ENCODE results near the gene TNRC6B. TPM values are rescaled to one million over a fixed set of nuclear protein-coding genes. Genes with fewer than 3 reads are reported as not detected.
"Not testable (repeated sequence)": the region's sequence is repeated elsewhere in the genome, so short reads cannot be mapped to it uniquely, and the experiment has no call there.

TNRC6B gene
- total RNA-seq, 1 donor from 2014 or later, result 9.5 TPM

GRCh38 chr22:40183029-40183581 lies 5.4 kb downstream of the TNRC6B start:
- DNase-seq (ENCODE audit: low read depth), result no peak

GRCh38 chr22:40183603-40184002 lies 5.9 kb downstream of the TNRC6B start:
- H3K4me3 ChIP-seq (ENCODE audit: low read depth, low read length); DNase-seq (ENCODE audit: low read depth): not testable (repeated sequence)

More at GRCh38 chr22:40183029-40183581, 5.4 kb downstream of the TNRC6B start:
- H3K4me3 ChIP-seq (ENCODE audit: low read depth, low read length), result no peak overlapping the region
- no peak for TF ChIP-seq CTCF (conservative IDR thresholded peaks at IDR 0.05; ENCODE audit: low read depth, low read length)

GRCh38 chr22:40187389-40187788 lies 9.7 kb downstream of the TNRC6B start:
- no peak for TF ChIP-seq CTCF (conservative IDR thresholded peaks at IDR 0.05; ENCODE audit: low read depth, low read length)
- DNase-seq (ENCODE audit: low read depth), result no peak
- H3K4me3 ChIP-seq (ENCODE audit: low read depth, low read length), result no peak overlapping the region

- H3K4me3 ChIP-seq (ENCODE audit: low read depth, low read length), result no peak overlapping the region
- no peak for TF ChIP-seq CTCF (conservative IDR thresholded peaks at IDR 0.05; ENCODE audit: low read depth, low read length)
- DNase-seq (ENCODE audit: low read depth), result no peak
Observed at GRCh38 chr22:40189997-40190396, 12.3 kb downstream of the TNRC6B start.

GRCh38 chr22:40190501-40190900 lies 12.8 kb downstream of the TNRC6B start:
- no peak for DNase-seq (ENCODE audit: low read depth)
- no peak overlapping the region for H3K4me3 ChIP-seq (ENCODE audit: low read depth, low read length)
- TF ChIP-seq CTCF (conservative IDR thresholded peaks at IDR 0.05; ENCODE audit: low read depth, low read length), result no peak

- H3K4me3 ChIP-seq (ENCODE audit: low read depth, low read length), result no peak overlapping the region
- peak; percentile 53 for TF ChIP-seq CTCF (conservative IDR thresholded peaks at IDR 0.05; ENCODE audit: low read depth, low read length)
- no peak for DNase-seq (ENCODE audit: low read depth)
Observed at GRCh38 chr22:40193429-40194421, 16.0 kb downstream of the TNRC6B start.

- no peak for DNase-seq (ENCODE audit: low read depth)
- TF ChIP-seq CTCF (conservative IDR thresholded peaks at IDR 0.05; ENCODE audit: low read depth, low read length), result no peak
- H3K4me3 ChIP-seq (ENCODE audit: low read depth, low read length), result no peak overlapping the region
Observed at GRCh38 chr22:40194656-40195055, 16.9 kb downstream of the TNRC6B start.
